Lung (tissue), 12 donors: ENCODE data around the gene C2CD3. TPM values are rescaled to one million over a fixed set of nuclear protein-coding genes. Genes with fewer than 3 reads are reported as not detected.

ENCODE experiments used
- ATAC-seq: fragments of 200-7000 bp; cut with Tn5 transposase; one replicate; pipeline ENCODE4 v1.9.1; 2020; ENCODE audit warnings: moderate number of reproducible peaks; ENCODE audit not compliant: insufficient read depth, low FRiP score
- DNase-seq, 3 donors: peaks; one replicate each; pipeline ENCODE4 v3.0.0-alpha.2; 2013 to 2017
- H3K27ac ChIP-seq, 2 donors: one replicate each; pipeline ENCODE4 v1.5.1; 2013; ENCODE audit warnings: mild to moderate bottlenecking in 2 of 2, moderate library complexity in 2 of 2, control low read depth in 1 of 2, inconsistent platforms in 1 of 2, low read depth in 1 of 2, low read length in 1 of 2
- H3K27me3 ChIP-seq, 3 donors: one replicate each; pipeline ENCODE4 v1.5.1; 2013; ENCODE audit warnings: low read length in 2 of 3; ENCODE audit not compliant: control insufficient read depth in 3 of 3, insufficient read depth in 3 of 3
- H3K36me3 ChIP-seq, 4 donors: one replicate each; pipeline ENCODE4 v1.5.1; 2013; ENCODE audit warnings: low read length in 4 of 4, mild to moderate bottlenecking in 1 of 4, moderate library complexity in 1 of 4; ENCODE audit not compliant: control insufficient read depth in 4 of 4, insufficient read depth in 4 of 4
- H3K4me1 ChIP-seq, 5 donors: one replicate each; pipeline ENCODE4 v1.5.1; 2013; ENCODE audit warnings: low read length in 5 of 5, mild to moderate bottlenecking in 2 of 5, moderate library complexity in 1 of 5; ENCODE audit not compliant: control insufficient read depth in 5 of 5, insufficient read depth in 5 of 5
- H3K4me3 ChIP-seq: one replicate; pipeline ENCODE4 v1.5.1; 2013; ENCODE audit warnings: mild to moderate bottlenecking, control low read depth, moderate library complexity
- H3K9ac ChIP-seq, 2 donors: one replicate each; pipeline ENCODE4 v1.5.1; 2013; ENCODE audit warnings: low read length in 2 of 2, control low read depth in 1 of 2; ENCODE audit not compliant: insufficient read depth in 1 of 2
- H3K9me3 ChIP-seq, 4 donors: one replicate each; pipeline ENCODE4 v1.5.1; 2013; ENCODE audit warnings: low read length in 3 of 4, mild to moderate bottlenecking in 1 of 4, moderate library complexity in 1 of 4; ENCODE audit not compliant: control insufficient read depth in 4 of 4, insufficient read depth in 3 of 4
- CTCF ChIP-seq: IDR thresholded peaks from 2 replicates; pipeline ENCODE4 v1.5.1; 2012; ENCODE audit warnings: mild to moderate bottlenecking; ENCODE audit errors: control extremely low read depth, extremely low read depth
- WGBS, 2 donors: extraction: QIAGEN DNeasy Blood & Tissue Kit; methylation state at CpG; one replicate each; pipeline ENCODE4 v1.1.7; 2013; 5-methylcytosine and 5-hydroxymethylcytosine counted together
- polyA plus RNA-seq, 2 donors: library from polyadenylated mRNA; stranded (reverse); fragments of 200-250 nt; gene quantifications; one replicate each; pipeline ENCODE4 v1.2.1, GENCODE V29; 2013
- total RNA-seq, 2 donors: library from RNA; depleted of rRNA in 1 of 2; stranded (reverse); fragments of >200 nt in 1 of 2; gene quantifications; one replicate each; pipeline ENCODE4 v1.2.1, GENCODE V29; 2014 to 2021
- donor health status: control.
- donor health status: control.
- donor health status: Bipolar disorder and iron deficiency.
- donor health status: healthy.
- donor health status: DM: yes; HTN: yes; CAD: no.

C2CD3 gene
- total and polyA plus RNA-seq, 4 donors: 10.2 to 31.3 (median 20.7) TPM

DNA sequence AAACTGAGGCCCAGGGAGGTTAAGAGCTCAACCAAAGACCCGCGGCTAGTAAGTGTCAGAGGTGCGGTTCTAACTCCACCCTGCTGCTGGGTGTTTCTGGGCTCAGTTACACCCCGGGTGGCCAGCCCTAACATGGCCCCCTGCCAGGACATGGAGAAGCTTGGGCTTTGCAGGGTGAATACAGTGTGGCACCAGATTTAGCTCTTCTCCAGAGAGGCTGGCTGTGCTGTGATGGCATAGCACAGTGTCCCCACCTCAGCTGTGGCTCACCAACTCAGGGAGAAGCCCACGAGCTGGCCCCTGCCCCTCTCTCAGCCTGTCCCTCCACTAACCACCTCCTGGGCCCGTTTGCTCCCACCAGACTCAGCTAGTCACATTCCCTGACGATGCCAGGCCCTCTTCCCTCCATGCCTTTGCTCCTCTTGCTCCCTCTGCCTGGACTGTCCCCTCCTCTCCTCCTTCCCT is 168.9 kb downstream of the C2CD3 start:
- Histone ChIP-seq H3K36me3 (peaks cover 12 to 15% (median 12%) of the 10 kb centered on the region in 4 donors), H3K4me3 (no peak overlapping the region), H3K27me3 (no peaks in the 10 kb centered on the region), H3K4me1 (no peaks in the 10 kb centered on the region), H3K9me3 (no peaks in the 10 kb centered on the region), H3K27ac (no peak overlapping the region), H3K9ac (no peak overlapping the region)
- ATAC-seq: no peak
- no peak for DNase-seq
- no peak for TF ChIP-seq CTCF
- WGBS, 2 donors: 86 to 88% methylated on average over 7 of the region's 7 CpGs

- Histone ChIP-seq H3K36me3 (peaks cover 12 to 13% (median 12%) of the 10 kb centered on the region in 4 donors), H3K9me3 (no peaks in the 10 kb centered on the region), H3K27ac (no peak overlapping the region), H3K4me1 (no peaks in the 10 kb centered on the region), H3K27me3 (no peaks in the 10 kb centered on the region), H3K4me3 (no peak overlapping the region), H3K9ac (no peak overlapping the region)
- DNase-seq: no peak
- 93 to 95% methylated on average over 14 of the region's 14 CpGs for WGBS, 2 donors
- TF ChIP-seq CTCF: no peak
- no peak for ATAC-seq
Measured at GRCh38 chr11:74000307-74001133, 170.3 kb downstream of the C2CD3 start.

- H3K9me3 ChIP-seq: no peaks in the 10 kb centered on the region
- H3K36me3 ChIP-seq: peaks cover 12 to 13% (median 12%) of the 10 kb centered on the region in 4 donors
- no peak overlapping the region for H3K9ac ChIP-seq
- TF ChIP-seq CTCF: no peak
- H3K4me1 ChIP-seq: no peaks in the 10 kb centered on the region
- ATAC-seq: no peak
- H3K27me3 ChIP-seq: no peaks in the 10 kb centered on the region
- WGBS, 2 donors: 81 to 93% methylated on average over 8 of the region's 8 CpGs
- no peak for DNase-seq
- no peak overlapping the region for H3K4me3 ChIP-seq
- H3K27ac ChIP-seq: no peak overlapping the region
Measured at GRCh38 chr11:73999581-74000306, 171.1 kb downstream of the C2CD3 start.
